Measurements from ENCODE around the gene PLEKHO1.
"Not testable (repeated sequence)": the region's sequence is repeated elsewhere in the genome, so short reads cannot be mapped to it uniquely, and the experiment has no call there.

PLEKHO1 gene, protein sequence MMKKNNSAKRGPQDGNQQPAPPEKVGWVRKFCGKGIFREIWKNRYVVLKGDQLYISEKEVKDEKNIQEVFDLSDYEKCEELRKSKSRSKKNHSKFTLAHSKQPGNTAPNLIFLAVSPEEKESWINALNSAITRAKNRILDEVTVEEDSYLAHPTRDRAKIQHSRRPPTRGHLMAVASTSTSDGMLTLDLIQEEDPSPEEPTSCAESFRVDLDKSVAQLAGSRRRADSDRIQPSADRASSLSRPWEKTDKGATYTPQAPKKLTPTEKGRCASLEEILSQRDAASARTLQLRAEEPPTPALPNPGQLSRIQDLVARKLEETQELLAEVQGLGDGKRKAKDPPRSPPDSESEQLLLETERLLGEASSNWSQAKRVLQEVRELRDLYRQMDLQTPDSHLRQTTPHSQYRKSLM
- total RNA-seq, result 217 to 283 reads per million in 2 donors

DNA sequence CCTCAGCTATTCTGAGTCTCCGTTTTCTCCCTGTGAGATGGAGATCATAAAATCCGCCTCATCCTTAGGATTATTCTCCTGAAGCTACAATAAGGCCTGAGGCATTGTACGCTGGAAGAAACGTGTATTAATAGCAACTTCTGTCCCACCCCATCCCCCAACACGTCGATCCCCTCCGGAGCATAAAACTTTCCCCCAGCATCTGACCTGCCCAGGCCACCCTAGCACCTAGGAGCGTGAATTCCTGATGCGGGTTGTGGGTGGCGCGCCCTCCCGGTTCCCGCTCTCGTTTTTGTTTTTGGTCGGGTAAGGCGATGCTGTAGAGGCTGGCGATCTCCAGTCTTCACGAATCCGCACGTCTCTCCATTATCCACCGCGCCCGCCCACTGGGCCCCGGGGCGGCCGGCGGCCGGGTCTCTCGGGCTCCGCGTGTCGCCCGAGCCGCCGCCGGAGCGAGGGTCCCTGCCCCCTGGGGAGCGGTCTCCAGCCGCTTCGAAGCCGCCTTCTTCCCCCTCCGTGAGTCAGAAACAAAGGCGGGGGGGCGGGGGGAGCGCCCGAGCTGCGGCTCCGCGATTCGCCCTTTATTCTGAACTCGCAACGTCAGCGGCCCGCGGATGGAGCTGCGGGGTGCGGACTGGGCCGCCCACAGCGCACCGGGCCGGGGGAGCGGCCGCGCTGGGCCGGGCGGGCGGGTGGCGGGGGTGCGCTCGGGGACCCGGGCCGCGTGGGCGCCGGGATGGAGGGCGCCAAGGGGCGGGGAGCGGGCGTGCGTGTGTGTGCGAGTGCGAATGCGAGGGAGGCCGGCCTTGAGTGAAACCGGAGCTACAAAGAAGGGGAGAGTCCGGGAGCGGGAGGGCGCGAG is at the start of gene PLEKHO1:
Gene PLEKHO1 (plus strand): TSS at position 646 of the 862 bp plus-strand sequence. CDS start 342 bp downstream, outside the sequence.
- peak; percentile 78 for DNase-seq

GRCh38 chr1:150102986-150103385 is 46.7 kb upstream of the PLEKHO1 start:
- DNase-seq, result no peak

GRCh38 chr1:150106341-150106740 is 43.4 kb upstream of the PLEKHO1 start:
- no peak for DNase-seq

DNA sequence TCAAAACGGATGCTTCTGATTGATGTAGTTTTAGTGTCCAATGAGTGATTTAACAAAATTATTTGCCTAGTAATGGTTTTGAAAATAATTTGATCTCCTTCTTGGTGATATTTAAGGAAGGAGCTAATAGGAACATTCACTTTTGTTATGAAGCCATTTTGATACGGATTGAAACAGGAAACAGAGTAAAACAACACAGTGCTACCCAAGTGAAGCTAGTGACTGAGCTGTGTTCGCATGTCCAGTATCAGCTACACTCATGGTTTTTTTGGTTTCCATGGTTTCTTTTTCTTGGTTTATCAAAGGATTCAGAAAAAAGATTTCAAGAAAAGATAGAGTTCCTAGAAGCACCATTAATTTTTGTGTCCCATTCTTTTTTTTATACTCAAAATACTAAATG is 40.1 kb upstream of the PLEKHO1 start:
- no peak for DNase-seq

DNA sequence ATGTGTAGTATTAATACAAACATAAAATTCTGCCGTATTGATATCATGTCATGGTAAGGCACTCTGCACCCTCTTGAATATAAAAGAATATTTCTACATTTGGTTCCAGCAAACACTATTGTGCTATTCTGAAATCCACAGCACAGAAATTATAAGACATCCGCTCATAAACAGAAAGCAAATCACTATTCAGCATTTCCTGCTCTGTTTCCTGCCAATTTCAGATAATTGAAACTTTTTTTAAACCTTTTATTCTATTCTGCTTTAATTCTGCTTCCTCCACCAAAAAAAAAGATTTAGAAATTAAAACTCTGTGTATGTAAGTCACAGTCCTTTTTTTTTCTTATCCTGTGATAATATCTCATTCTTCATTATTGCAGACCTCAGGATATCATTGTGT is 39.6 kb upstream of the PLEKHO1 start:
- no peak for DNase-seq

GRCh38 chr1:150111670-150112069 is 38.0 kb upstream of the PLEKHO1 start:
- DNase-seq, result no peak

DNA sequence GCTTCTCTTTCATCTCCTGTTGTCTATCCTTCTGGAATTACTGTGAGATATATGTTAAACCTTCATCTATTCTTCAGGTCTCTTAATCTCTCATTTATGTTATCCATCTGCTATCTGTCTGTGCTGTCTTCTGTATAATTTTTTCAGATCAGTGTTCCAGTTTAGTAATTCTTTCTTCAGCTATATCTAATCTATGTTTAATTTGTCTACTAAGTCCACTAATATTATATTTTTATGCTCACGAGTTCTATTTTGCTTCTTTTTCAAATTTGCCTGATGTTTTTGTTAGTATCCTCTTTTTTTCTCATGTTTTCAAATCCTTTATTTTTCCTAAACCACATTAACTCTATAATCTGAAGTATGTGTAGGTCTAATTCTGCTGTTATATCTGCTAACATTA is 34.6 kb upstream of the PLEKHO1 start:
- DNase-seq, result no peak

GRCh38 chr1:150118716-150119115 is 31.0 kb upstream of the PLEKHO1 start:
- no peak for DNase-seq

- no peak for DNase-seq
Observed at GRCh38 chr1:150121236-150121862, 28.4 kb upstream of the PLEKHO1 start.

- DNase-seq, result no peak
Observed at GRCh38 chr1:150126811-150127210, 22.9 kb upstream of the PLEKHO1 start.

DNA sequence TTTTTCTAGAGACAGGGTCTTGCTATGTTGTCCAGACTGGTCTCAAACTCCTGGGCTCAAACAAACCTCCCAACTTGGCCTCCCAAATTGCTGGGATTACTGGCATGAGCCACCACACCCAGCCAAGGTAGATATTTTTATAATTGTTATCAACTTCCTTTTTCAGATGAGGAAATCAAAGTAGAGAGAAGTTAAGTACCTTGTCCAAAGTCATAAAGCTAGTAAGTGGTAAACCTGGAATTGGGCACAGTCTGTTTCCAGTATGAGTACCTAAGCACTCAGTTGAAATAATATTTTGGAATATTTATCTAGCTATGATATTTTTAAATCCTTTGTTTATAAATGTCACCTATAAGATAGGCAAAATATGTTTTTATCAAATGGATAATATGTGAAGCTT is 22.3 kb upstream of the PLEKHO1 start:
- no peak for DNase-seq

GRCh38 chr1:150127868-150128267 is 21.8 kb upstream of the PLEKHO1 start:
- DNase-seq, result no peak

DNA sequence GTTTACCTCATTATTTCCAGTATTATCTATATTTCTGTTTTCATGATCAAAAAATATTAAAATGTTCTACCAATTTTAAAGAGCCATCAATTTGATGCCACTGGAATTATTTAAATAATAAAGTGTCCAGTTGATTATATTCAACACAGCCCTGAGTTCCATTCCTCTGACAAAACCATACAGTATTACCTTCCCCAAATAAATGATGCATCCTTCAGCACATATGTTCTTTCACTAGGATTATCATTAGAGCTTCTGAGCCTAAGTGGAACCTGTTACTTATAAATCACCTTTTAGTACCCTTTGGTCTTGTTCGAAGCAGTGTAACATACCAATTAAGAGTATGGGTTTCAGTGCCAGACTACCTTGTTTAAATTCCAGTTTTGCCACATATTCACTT is 17.3 kb upstream of the PLEKHO1 start:
- DNase-seq, result no peak

DNA sequence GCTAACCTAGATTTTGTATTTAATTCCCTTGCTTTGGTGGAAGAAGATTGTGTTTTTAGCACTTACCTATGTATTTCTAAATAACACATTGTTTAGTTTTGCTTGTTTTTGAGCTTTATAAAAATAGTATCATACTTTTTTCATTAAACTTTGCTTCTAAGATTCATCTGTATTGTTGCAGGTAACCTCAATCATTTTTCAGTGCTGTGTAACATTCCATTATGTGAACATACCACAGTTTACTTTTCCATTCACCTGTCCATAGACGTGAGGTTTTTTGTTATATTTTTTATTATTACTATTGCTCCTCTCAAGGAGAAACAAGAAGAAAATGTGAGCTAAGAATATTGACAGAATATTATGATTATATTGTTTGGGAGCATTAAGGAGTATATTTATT is 15.2 kb upstream of the PLEKHO1 start:
- DNase-seq, result no peak

DNA sequence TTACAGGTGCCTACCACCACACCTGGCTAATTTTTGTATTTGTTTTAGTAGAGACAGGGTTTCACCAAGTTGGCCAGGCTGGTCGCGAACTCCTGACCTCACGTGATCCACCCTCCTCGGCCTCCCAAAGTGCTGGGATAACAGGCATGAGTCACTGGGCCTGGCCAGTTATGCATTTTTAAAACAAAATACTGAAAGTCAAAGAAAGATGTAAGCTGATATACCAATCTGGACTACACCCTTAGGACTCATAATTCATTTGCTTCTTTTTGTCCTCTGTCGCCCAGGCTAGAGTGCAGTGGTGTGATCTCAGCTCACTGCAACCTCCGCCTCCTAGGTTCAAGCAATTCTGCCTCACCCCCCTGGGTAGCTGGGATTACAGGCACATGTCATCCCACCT is 14.3 kb upstream of the PLEKHO1 start:
- DNase-seq, result not testable (repeated sequence)

DNA sequence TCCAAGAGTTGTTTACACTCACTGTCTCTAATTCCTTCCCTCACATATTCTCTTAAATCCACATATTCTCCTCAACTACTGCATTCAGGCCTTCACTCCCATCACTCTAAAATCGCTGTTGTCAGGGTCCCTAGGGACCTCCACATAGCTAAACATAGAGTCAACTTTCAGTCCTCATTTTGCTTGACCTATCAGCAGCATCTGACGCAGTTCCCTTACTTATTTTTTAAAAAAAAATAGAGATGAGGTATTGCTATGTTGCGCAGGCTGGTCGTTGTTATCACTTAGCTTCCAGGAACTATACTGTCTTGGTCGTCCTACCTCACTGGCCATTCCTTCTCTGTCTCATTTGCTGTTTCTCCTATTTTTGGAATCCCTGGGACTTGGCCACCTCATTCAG is 11.7 kb upstream of the PLEKHO1 start:
- DNase-seq, result no peak

- no peak for DNase-seq
Observed at GRCh38 chr1:150141452-150141851, 8.3 kb upstream of the PLEKHO1 start.

GRCh38 chr1:150142083-150142482 is 7.6 kb upstream of the PLEKHO1 start:
- no peak for DNase-seq

- no peak for DNase-seq
Observed at GRCh38 chr1:150144606-150145005, 5.1 kb upstream of the PLEKHO1 start.

GRCh38 chr1:150146016-150146415 is 3.7 kb upstream of the PLEKHO1 start:
- not testable (repeated sequence) for DNase-seq

- DNase-seq, result no peak
Observed at GRCh38 chr1:150146849-150147542, 2.7 kb upstream of the PLEKHO1 start.

- no peak for DNase-seq
Observed at GRCh38 chr1:150148837-150149270, 862 bp upstream of the PLEKHO1 start.
